ENCODE data around the gene THSD4.

DNA sequence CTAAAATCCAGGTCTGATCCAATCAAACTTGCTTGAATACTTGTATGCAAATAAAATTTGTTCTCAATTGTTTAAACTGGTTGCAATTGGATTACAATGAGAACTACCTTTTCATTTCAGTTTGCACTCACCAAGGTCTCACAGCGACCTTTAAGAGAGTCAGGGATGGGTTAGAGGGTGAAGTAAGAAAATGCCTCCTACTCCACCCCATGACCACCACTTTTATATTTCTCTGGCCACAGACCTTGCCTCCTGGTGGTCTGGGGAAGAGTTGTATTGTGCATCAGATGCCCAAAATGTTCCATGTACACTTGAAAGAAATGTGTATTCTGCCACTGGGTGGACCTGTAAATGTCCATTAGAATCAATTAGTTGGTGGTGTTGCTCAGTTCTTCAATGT, 16.4 kb upstream of the THSD4 start:
- TF ChIP-seq, protein P1, sequence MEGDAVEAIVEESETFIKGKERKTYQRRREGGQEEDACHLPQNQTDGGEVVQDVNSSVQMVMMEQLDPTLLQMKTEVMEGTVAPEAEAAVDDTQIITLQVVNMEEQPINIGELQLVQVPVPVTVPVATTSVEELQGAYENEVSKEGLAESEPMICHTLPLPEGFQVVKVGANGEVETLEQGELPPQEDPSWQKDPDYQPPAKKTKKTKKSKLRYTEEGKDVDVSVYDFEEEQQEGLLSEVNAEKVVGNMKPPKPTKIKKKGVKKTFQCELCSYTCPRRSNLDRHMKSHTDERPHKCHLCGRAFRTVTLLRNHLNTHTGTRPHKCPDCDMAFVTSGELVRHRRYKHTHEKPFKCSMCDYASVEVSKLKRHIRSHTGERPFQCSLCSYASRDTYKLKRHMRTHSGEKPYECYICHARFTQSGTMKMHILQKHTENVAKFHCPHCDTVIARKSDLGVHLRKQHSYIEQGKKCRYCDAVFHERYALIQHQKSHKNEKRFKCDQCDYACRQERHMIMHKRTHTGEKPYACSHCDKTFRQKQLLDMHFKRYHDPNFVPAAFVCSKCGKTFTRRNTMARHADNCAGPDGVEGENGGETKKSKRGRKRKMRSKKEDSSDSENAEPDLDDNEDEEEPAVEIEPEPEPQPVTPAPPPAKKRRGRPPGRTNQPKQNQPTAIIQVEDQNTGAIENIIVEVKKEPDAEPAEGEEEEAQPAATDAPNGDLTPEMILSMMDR (IDR thresholded peaks at IDR 0.05; ENCODE audit: insufficient read depth, low read depth, low read length) = no peak
- no peak for TF ChIP-seq EZH2 (IDR thresholded peaks at IDR 0.05; ENCODE audit: insufficient read depth, low read length)
